Heart left ventricle (tissue), 16 donors: ENCODE results near the gene TARBP1. TPM values are rescaled to one million over a fixed set of nuclear protein-coding genes. Genes with fewer than 3 reads are reported as not detected.
"Not testable (repeated sequence)": the region's sequence is repeated elsewhere in the genome, so short reads cannot be mapped to it uniquely, and the experiment has no call there.

ENCODE experiments used
- ATAC-seq, 4 donors: fragments of 200-7000 bp; cut with Tn5 transposase; one replicate each; pipeline ENCODE4 v1.9.1; 2020 to 2022; ENCODE audit warnings: moderate library complexity in 4 of 4, mild to moderate bottlenecking in 3 of 4, moderate number of reproducible peaks in 1 of 4
- DNase-seq, 5 donors: peaks; one replicate each; pipeline ENCODE4 v3.0.0-alpha.2; 2020
- H3K27ac ChIP-seq, 12 donors: fragments of 200-600 bp; sonication (generic) in 4 of 12; one replicate each; pipeline versions ENCODE4 v1.5.0 to v1.8.0; 2016 to 2022; ENCODE audit warnings: mild to moderate bottlenecking in 2 of 12
- H3K27me3 ChIP-seq, 9 donors: fragments of 200-600 bp; sonication (generic) in 2 of 9; one replicate each; pipeline versions ENCODE4 v1.5.1 to v1.8.0; 2016 to 2022; ENCODE audit warnings: mild to moderate bottlenecking in 3 of 9
- H3K36me3 ChIP-seq, 9 donors: fragments of 200-600 bp; sonication (generic) in 2 of 9; one replicate each; pipeline versions ENCODE4 v1.5.0 to v1.8.0; 2018 to 2022; ENCODE audit warnings: mild to moderate bottlenecking in 2 of 9
- H3K4me1 ChIP-seq, 12 donors: fragments of 200-600 bp; sonication (generic) in 4 of 12; one replicate each; pipeline versions ENCODE4 v1.5.0 to v1.8.0; 2016 to 2022; ENCODE audit warnings: mild to moderate bottlenecking in 3 of 12
- H3K4me3 ChIP-seq, 12 donors: fragments of 200-600 bp; sonication (generic) in 4 of 12; one replicate each; pipeline versions ENCODE4 v1.5.0 to v1.8.0; 2017 to 2022; ENCODE audit warnings: mild to moderate bottlenecking in 9 of 12, moderate library complexity in 4 of 12
- H3K9me3 ChIP-seq, 12 donors: fragments of 200-600 bp; sonication (generic) in 4 of 12; one replicate each; pipeline versions ENCODE4 v1.5.0 to v1.8.0; 2016 to 2022; ENCODE audit warnings: mild to moderate bottlenecking in 1 of 12
- POLR2A ChIP-seq, 2 donors: fragments of 450-650 bp; IDR thresholded peaks; one replicate each; pipeline ENCODE4 v1.6.1; 2017; ENCODE audit warnings: antibody characterized with exemption in 2 of 2, mild to moderate bottlenecking in 2 of 2, moderate library complexity in 2 of 2
- WGBS, 4 donors: extraction: QIAGEN DNeasy Blood & Tissue Kit in 2 of 4; methylation state at CpG; one replicate each; pipeline versions ENCODE4 v1.1.5 to v1.1.7; 2013 to 2018; 5-methylcytosine and 5-hydroxymethylcytosine counted together
- intact Hi-C, 10 donors: fragments of 100-400 bp; cut with DNase I; formaldehyde crosslinking; loops; one replicate each; pipeline versions ENCODE4 v1.11.1 to v1.14.2; 2022
- polyA plus RNA-seq, 2 donors: library from polyadenylated mRNA; stranded (reverse); fragments of 200-250 nt; gene quantifications; one replicate each; pipeline ENCODE4 v1.2.3, GENCODE V29; 2013
- total RNA-seq, 9 donors: library from RNA; depleted of rRNA in 2 of 9; stranded (reverse); fragments of >200 nt in 2 of 9; fragmentation: NEBNext Ultra II Directional in 3 of 9; extraction: Animal tissue kit (Norgen Biotek cat#: 25700) in 3 of 9; gene quantifications; one replicate each; pipeline versions ENCODE4 v1.1.0 to v1.2.4, GENCODE V29; 2016 to 2023
- TF ChIP-seq, protein P1 (sequence below), 12 donors: fragments of 200-600 bp; sonication (generic) in 4 of 12; IDR thresholded peaks; one replicate each; pipeline versions ENCODE4 v1.5.0 to v1.8.0; 2018 to 2022; ENCODE audit warnings: antibody characterized with exemption in 12 of 12, mild to moderate bottlenecking in 5 of 12
- donor health status: ischemic (EF 13 %, LVEDD 7.1; RV severe dilation, severe dysfunction).
- donor health status: healthy with polysubstance abuse.
- donor health status: DM: no; HTN: yes; CAD: no.
- donor health status: DM: no; HTN: no; CAD: no.
- donor health status: ischemic (EF 25% LVEDD 6.9; RV normal size, moderate dysfunction).
- donor health status: ischemic (EF 25% LVEDD 5.7; RV mildly dilated, moderate dysfunction).
- donor health status: healthy.
- donor health status: DM: yes; HTN: yes; CAD: no.
- donor health status: ischemic (EF 35%, LVEDD 5.7; RV mildly dilated, moderate dysfunction).
- donor health status: nonischemic (EF 11% LVEDD 7.7; RV severe dilation, severe dysfunction).
- donor health status: DM: yes; HTN: yes; CAD: no.
- donor health status: PGD.
- donor health status: ischemic (EF 29% LVEDD 5.4; RV normal size, mild dysfunction).
- donor health status: nonischemic (EF 23%, LVEDD 6.1; RV moderate dilation, normal function).

Gene TARBP1
- total and polyA plus RNA-seq, 11 donors, result 4.8 to 18.2 (median 9.9) TPM

- Histone ChIP-seq H3K36me3 (peaks cover 0 to 82% (median 49%) of the 10 kb centered on the region in 9 donors), H3K9me3 (no peaks in the 10 kb centered on the region), H3K27me3 (no peaks in the 10 kb centered on the region), H3K4me1 (no peaks in the 10 kb centered on the region), H3K27ac (no peak overlapping the region), H3K4me3 (no peak overlapping the region)
- WGBS, 4 donors, result 90 to 92% (median 91%) methylated on average over 10 of the region's 10 CpGs
- DNase-seq (no peak), ATAC-seq (no peak)
- TF ChIP-seq, protein P1, sequence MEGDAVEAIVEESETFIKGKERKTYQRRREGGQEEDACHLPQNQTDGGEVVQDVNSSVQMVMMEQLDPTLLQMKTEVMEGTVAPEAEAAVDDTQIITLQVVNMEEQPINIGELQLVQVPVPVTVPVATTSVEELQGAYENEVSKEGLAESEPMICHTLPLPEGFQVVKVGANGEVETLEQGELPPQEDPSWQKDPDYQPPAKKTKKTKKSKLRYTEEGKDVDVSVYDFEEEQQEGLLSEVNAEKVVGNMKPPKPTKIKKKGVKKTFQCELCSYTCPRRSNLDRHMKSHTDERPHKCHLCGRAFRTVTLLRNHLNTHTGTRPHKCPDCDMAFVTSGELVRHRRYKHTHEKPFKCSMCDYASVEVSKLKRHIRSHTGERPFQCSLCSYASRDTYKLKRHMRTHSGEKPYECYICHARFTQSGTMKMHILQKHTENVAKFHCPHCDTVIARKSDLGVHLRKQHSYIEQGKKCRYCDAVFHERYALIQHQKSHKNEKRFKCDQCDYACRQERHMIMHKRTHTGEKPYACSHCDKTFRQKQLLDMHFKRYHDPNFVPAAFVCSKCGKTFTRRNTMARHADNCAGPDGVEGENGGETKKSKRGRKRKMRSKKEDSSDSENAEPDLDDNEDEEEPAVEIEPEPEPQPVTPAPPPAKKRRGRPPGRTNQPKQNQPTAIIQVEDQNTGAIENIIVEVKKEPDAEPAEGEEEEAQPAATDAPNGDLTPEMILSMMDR (IDR thresholded peaks at IDR 0.05), result no peak
- no peak for TF ChIP-seq POLR2A (IDR thresholded peaks at IDR 0.05)
- intact Hi-C loops, result no loop called here
Measured at GRCh38 chr1:234381699-234382555, 97.1 kb downstream of the TARBP1 start.

DNA sequence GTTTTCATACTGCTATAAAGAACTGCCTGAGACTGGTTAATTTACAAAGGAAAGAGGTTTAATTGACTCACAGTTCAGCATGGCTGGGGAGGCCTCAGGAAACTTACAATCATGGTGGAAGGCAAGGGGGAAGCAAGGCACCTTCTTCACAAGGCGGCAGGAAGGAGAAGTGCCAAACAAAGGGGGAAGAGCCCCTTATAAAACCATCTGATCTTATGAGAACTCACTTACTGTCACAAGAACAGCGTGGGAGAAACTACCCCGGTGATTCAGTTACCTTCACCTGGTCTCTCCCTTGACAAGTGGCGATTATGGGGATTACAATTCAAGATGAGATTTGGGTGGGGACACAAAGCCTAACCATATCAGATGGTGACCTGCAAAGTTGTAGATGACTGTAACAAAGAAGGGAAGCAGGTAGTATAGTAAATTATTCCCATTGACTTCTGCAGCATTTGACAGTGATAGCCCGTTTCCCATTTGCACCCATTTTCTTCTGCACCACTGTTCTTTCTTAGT lies 99.3 kb downstream of the TARBP1 start:
- H3K36me3 ChIP-seq, result peaks cover 0 to 89% (median 60%) of the 10 kb centered on the region in 9 donors
- 91 to 97% (median 96%) methylated on average over 5 of the region's 5 CpGs for WGBS, 4 donors

GRCh38 chr1:234375672-234376071 lies 103.3 kb downstream of the TARBP1 start:
- no peak for ATAC-seq
- Histone ChIP-seq H3K4me1 (peaks cover 3 to 24% (median 18%) of the 10 kb centered on the region in 12 donors), H3K27ac (no peak overlapping the region), H3K4me3 (no peak overlapping the region), H3K27me3 (no peaks in the 10 kb centered on the region), H3K36me3 (peaks cover 0 to 56% (median 43%) of the 10 kb centered on the region in 9 donors), H3K9me3 (no peaks in the 10 kb centered on the region)
- DNase-seq, result no peak
- intact Hi-C loops, result no loop called here
- no peak for TF ChIP-seq POLR2A (IDR thresholded peaks at IDR 0.05)
- WGBS, 4 donors, result 89 to 98% (median 94%) methylated on average over 7 of the region's 7 CpGs

More for the DNA sequence above, 99.3 kb downstream of the TARBP1 start:
- H3K9me3 ChIP-seq, ATAC-seq, DNase-seq, H3K4me3 ChIP-seq, H3K27ac ChIP-seq, intact Hi-C loops, H3K4me1 ChIP-seq, H3K27me3 ChIP-seq: not testable (repeated sequence)

- no peaks in the 10 kb centered on the region for H3K9me3 ChIP-seq
- no peak for DNase-seq
- intact Hi-C loops, result no loop called here
- 2% methylated on average over 6 of the region's 6 CpGs for WGBS, 4 donors
- peaks cover 3 to 24% (median 18%) of the 10 kb centered on the region in 12 donors for H3K4me1 ChIP-seq
- peak overlapping the region; percentile 91 to 100 (median 96) for H3K27ac ChIP-seq
- peak overlapping the region; percentile 63 to 93 (median 79) for H3K4me3 ChIP-seq
- H3K36me3 ChIP-seq, result peaks cover 0 to 38% (median 29%) of the 10 kb centered on the region in 9 donors
- peak in 3 of 4 donors; percentile 33 to 57 (median 56) for ATAC-seq
- H3K27me3 ChIP-seq, result no peaks in the 10 kb centered on the region
- TF ChIP-seq, protein P1 (IDR thresholded peaks at IDR 0.05), result no peak
- no peak for TF ChIP-seq POLR2A (IDR thresholded peaks at IDR 0.05)
Measured at GRCh38 chr1:234373959-234374254, 105.1 kb downstream of the TARBP1 start.
